Mesenchymal stem cell (in vitro differentiated cells and primary cell): Measurements from ENCODE around the gene DZIP1L.

Source experiments
- DNase-seq: peaks from one replicate; pipeline ENCODE4 v3.0.0-alpha.2; 2013
- H2AFZ ChIP-seq: one replicate; pipeline ENCODE4 v1.6.1; 2013; ENCODE audit warnings: low read depth, mild to moderate bottlenecking, control low read depth, inconsistent platforms, low read length, moderate library complexity
- H2AK5ac ChIP-seq: 2 replicates; pipeline ENCODE4 v1.6.1; 2013; ENCODE audit warnings: low read length, moderate library complexity, mild to moderate bottlenecking, inconsistent platforms; ENCODE audit not compliant: severe bottlenecking
- H2BK120ac ChIP-seq: one replicate; pipeline ENCODE4 v1.6.1; 2013; ENCODE audit warnings: low read depth, mild to moderate bottlenecking, inconsistent platforms, low read length, moderate library complexity
- H2BK12ac ChIP-seq, 2 experiments: one replicate each; pipeline ENCODE4 v1.6.1; 2013; ENCODE audit warnings: inconsistent platforms in 2 of 2, low read length in 2 of 2, mild to moderate bottlenecking in 2 of 2, moderate library complexity in 2 of 2, control low read depth in 1 of 2
- H2BK15ac ChIP-seq: one replicate; pipeline ENCODE4 v1.6.1; 2013; ENCODE audit warnings: mild to moderate bottlenecking, low read depth, inconsistent platforms; ENCODE audit not compliant: poor library complexity, severe bottlenecking
- H2BK5ac ChIP-seq: 2 replicates; pipeline ENCODE4 v1.6.1; 2013; ENCODE audit warnings: low read depth, mild to moderate bottlenecking, low read length, control low read depth, inconsistent platforms; ENCODE audit not compliant: poor library complexity, severe bottlenecking
- H3K14ac ChIP-seq, 2 experiments: one replicate each; pipeline ENCODE4 v1.6.1; 2013; ENCODE audit warnings: inconsistent platforms in 2 of 2, low read length in 2 of 2, control low read depth in 1 of 2, mild to moderate bottlenecking in 1 of 2, moderate library complexity in 1 of 2
- H3K18ac ChIP-seq, 2 experiments: one replicate each; pipeline ENCODE4 v1.6.1; 2013; ENCODE audit warnings: inconsistent platforms in 2 of 2, low read length in 2 of 2, control low read depth in 1 of 2, low read depth in 1 of 2, mild to moderate bottlenecking in 1 of 2
- H3K23ac ChIP-seq, 2 experiments: one replicate each; pipeline ENCODE4 v1.6.1; 2013; ENCODE audit warnings: inconsistent platforms in 2 of 2, low read length in 2 of 2, mild to moderate bottlenecking in 2 of 2, moderate library complexity in 2 of 2, control low read depth in 1 of 2
- H3K27ac ChIP-seq: 2 replicates; pipeline ENCODE4 v1.5.1; 2013; ENCODE audit warnings: mild to moderate bottlenecking, moderate library complexity, low read length, control low read depth, inconsistent platforms; ENCODE audit not compliant: poor library complexity, severe bottlenecking
- H3K27me3 ChIP-seq, 2 experiments: 2 replicates each; pipeline versions ENCODE4 v1.6.1 to v1.7.0; 2013; ENCODE audit warnings: low read length in 2 of 2, mild to moderate bottlenecking in 2 of 2, moderate library complexity in 2 of 2, control low read depth in 1 of 2, inconsistent platforms in 1 of 2; ENCODE audit not compliant: control insufficient read depth in 1 of 2, insufficient read depth in 1 of 2
- H3K36me3 ChIP-seq, 2 experiments: 2 replicates each; pipeline versions ENCODE4 v1.6.1 to v1.7.0; 2013; ENCODE audit warnings: low read length in 2 of 2, control low read depth in 1 of 2, inconsistent platforms in 1 of 2, low read depth in 1 of 2, mild to moderate bottlenecking in 1 of 2; ENCODE audit not compliant: insufficient read depth in 2 of 2, control insufficient read depth in 1 of 2
- H3K4ac ChIP-seq, 2 experiments: one replicate each; pipeline ENCODE4 v1.6.1; 2013; ENCODE audit warnings: inconsistent platforms in 2 of 2, low read length in 2 of 2, mild to moderate bottlenecking in 2 of 2, moderate library complexity in 2 of 2, control low read depth in 1 of 2, low read depth in 1 of 2
- H3K4me1 ChIP-seq: 2 replicates; pipeline ENCODE4 v1.6.1; 2013; ENCODE audit warnings: low read depth, low read length, control low read depth; ENCODE audit not compliant: control insufficient read depth, insufficient read depth
- H3K4me2 ChIP-seq: 2 replicates; pipeline ENCODE4 v1.6.1; 2013; ENCODE audit warnings: low read length, mild to moderate bottlenecking, inconsistent platforms; ENCODE audit not compliant: poor library complexity, severe bottlenecking
- H3K4me3 ChIP-seq, 2 experiments: 2 replicates each; pipeline versions ENCODE4 v1.5.1 to v1.7.0; 2013; ENCODE audit warnings: low read length in 2 of 2, mild to moderate bottlenecking in 2 of 2, control low read depth in 1 of 2, low read depth in 1 of 2; ENCODE audit not compliant: insufficient read depth in 1 of 2
- H3K79me1 ChIP-seq: replicated peaks from 2 replicates; pipeline ENCODE4 v1.6.1; 2013; ENCODE audit warnings: mild to moderate bottlenecking, control low read depth, low read length, inconsistent platforms; ENCODE audit not compliant: poor library complexity, severe bottlenecking
- H3K9ac ChIP-seq: 2 replicates; pipeline ENCODE4 v1.7.0; 2013; ENCODE audit warnings: mild to moderate bottlenecking, low read length, moderate library complexity
- H3K9me3 ChIP-seq: 2 replicates; pipeline ENCODE4 v1.7.0; 2013; ENCODE audit warnings: mild to moderate bottlenecking, low read length; ENCODE audit not compliant: control insufficient read depth
- H4K8ac ChIP-seq: one replicate; pipeline ENCODE4 v1.6.1; 2013; ENCODE audit warnings: inconsistent platforms, mild to moderate bottlenecking, low read length, moderate library complexity
- H4K91ac ChIP-seq: one replicate; pipeline ENCODE4 v1.6.1; 2013; ENCODE audit warnings: mild to moderate bottlenecking, low read length, inconsistent platforms
- WGBS: methylation state at CpG from one replicate; pipeline ENCODE4 v1.1.7; 2013; ENCODE audit warnings: mixed read lengths; 5-methylcytosine and 5-hydroxymethylcytosine counted together

The DZIP1L gene

GRCh38 chr3:138031536-138031935, 83.9 kb downstream of the DZIP1L start:
- Histone ChIP-seq H2BK5ac (no peak overlapping the region), H3K36me3 (peaks cover 14 to 18% of the 10 kb centered on the region in 2 experiments), H4K8ac (no peak overlapping the region), H3K9ac (no peak overlapping the region), H2AK5ac (no peak overlapping the region), H3K14ac (no peak overlapping the region), H2AFZ (no peak overlapping the region), H3K23ac (no peak overlapping the region), H4K91ac (no peak overlapping the region), H3K79me1 (no peaks in the 10 kb centered on the region), H2BK120ac (no peak overlapping the region), H3K27ac (no peak overlapping the region), H3K4ac (no peak overlapping the region), H2BK15ac (no peak overlapping the region), H2BK12ac (no peak overlapping the region), H3K4me2 (no peak overlapping the region), H3K4me1 (peaks cover 2% of the 10 kb centered on the region), H3K9me3 (no peaks in the 10 kb centered on the region), H3K18ac (no peak overlapping the region), H3K27me3 (no peaks in the 10 kb centered on the region), H3K4me3 (no peak overlapping the region)
- WGBS, result 84% methylated on average over 1 of the region's 3 CpGs
- DNase-seq, result no peak

GRCh38 chr3:138030734-138031280, 84.6 kb downstream of the DZIP1L start:
- H2AFZ ChIP-seq, result no peak overlapping the region
- no peaks in the 10 kb centered on the region for H3K27me3 ChIP-seq
- H3K79me1 ChIP-seq, result no peaks in the 10 kb centered on the region
- no peak overlapping the region for H2AK5ac ChIP-seq
- no peak overlapping the region for H3K27ac ChIP-seq
- H2BK12ac ChIP-seq, result no peak overlapping the region
- H3K18ac ChIP-seq, result no peak overlapping the region
- H3K36me3 ChIP-seq, result peaks cover 14 to 19% of the 10 kb centered on the region in 2 experiments
- H4K91ac ChIP-seq, result no peak overlapping the region
- 93% methylated on average over 11 of the region's 11 CpGs for WGBS
- H3K4me2 ChIP-seq, result no peak overlapping the region
- H3K14ac ChIP-seq, result no peak overlapping the region
- H3K4me1 ChIP-seq, result peaks cover 2% of the 10 kb centered on the region
- H3K9ac ChIP-seq, result no peak overlapping the region
- DNase-seq, result no peak
- H3K4me3 ChIP-seq, result no peak overlapping the region
- no peak overlapping the region for H2BK120ac ChIP-seq
- no peak overlapping the region for H3K4ac ChIP-seq
- H4K8ac ChIP-seq, result peak overlapping the region; percentile 23
- no peak overlapping the region for H3K23ac ChIP-seq
- H3K9me3 ChIP-seq, result no peaks in the 10 kb centered on the region
- H2BK15ac ChIP-seq, result no peak overlapping the region
- no peak overlapping the region for H2BK5ac ChIP-seq

GRCh38 chr3:138027821-138028220, 87.6 kb downstream of the DZIP1L start:
- no peak overlapping the region for H2BK120ac ChIP-seq
- H3K18ac ChIP-seq, result no peak overlapping the region
- H3K9me3 ChIP-seq, result no peaks in the 10 kb centered on the region
- no peak overlapping the region for H3K9ac ChIP-seq
- H3K36me3 ChIP-seq, result peaks cover 18 to 25% of the 10 kb centered on the region in 2 experiments
- H3K4me1 ChIP-seq, result peaks cover 2% of the 10 kb centered on the region
- no peak overlapping the region for H4K91ac ChIP-seq
- no peak overlapping the region for H3K23ac ChIP-seq
- H3K14ac ChIP-seq, result no peak overlapping the region
- H2AK5ac ChIP-seq, result no peak overlapping the region
- H3K27ac ChIP-seq, result no peak overlapping the region
- WGBS, result 99% methylated on average over 5 of the region's 5 CpGs
- no peak overlapping the region for H2BK15ac ChIP-seq
- no peak overlapping the region for H3K4me2 ChIP-seq
- H2AFZ ChIP-seq, result no peak overlapping the region
- DNase-seq, result no peak
- H3K4ac ChIP-seq, result no peak overlapping the region
- no peak overlapping the region for H3K4me3 ChIP-seq
- no peak overlapping the region for H4K8ac ChIP-seq
- H3K79me1 ChIP-seq, result no peaks in the 10 kb centered on the region
- no peak overlapping the region for H2BK5ac ChIP-seq
- no peak overlapping the region for H2BK12ac ChIP-seq
- no peaks in the 10 kb centered on the region for H3K27me3 ChIP-seq

GRCh38 chr3:138025553-138025952, 89.9 kb downstream of the DZIP1L start:
- no peak overlapping the region for H3K4ac ChIP-seq
- H3K9ac ChIP-seq, result no peak overlapping the region
- H2BK12ac ChIP-seq, result no peak overlapping the region
- H3K23ac ChIP-seq, result no peak overlapping the region
- no peak overlapping the region for H3K4me2 ChIP-seq
- H2BK15ac ChIP-seq, result no peak overlapping the region
- no peak overlapping the region for H3K4me3 ChIP-seq
- no peak overlapping the region for H3K18ac ChIP-seq
- H3K14ac ChIP-seq, result no peak overlapping the region
- H3K36me3 ChIP-seq, result peaks cover 16 to 21% of the 10 kb centered on the region in 2 experiments
- no peaks in the 10 kb centered on the region for H3K27me3 ChIP-seq
- H4K8ac ChIP-seq, result no peak overlapping the region
- no peak overlapping the region for H2BK5ac ChIP-seq
- H4K91ac ChIP-seq, result no peak overlapping the region
- no peak overlapping the region for H3K27ac ChIP-seq
- DNase-seq, result no peak
- H3K9me3 ChIP-seq, result no peaks in the 10 kb centered on the region
- H2AK5ac ChIP-seq, result no peak overlapping the region
- H2AFZ ChIP-seq, result no peak overlapping the region
- H3K4me1 ChIP-seq, result peaks cover 2% of the 10 kb centered on the region
- H2BK120ac ChIP-seq, result no peak overlapping the region
- H3K79me1 ChIP-seq, result no peaks in the 10 kb centered on the region
